Ecto neural progenitor cell (in vitro differentiated cells): ENCODE data around the gene BCDIN3D.
"Not testable (repeated sequence)": the region's sequence is repeated elsewhere in the genome, so short reads cannot be mapped to it uniquely, and the experiment has no call there.

ENCODE experiments used
- DNase-seq: peaks from one replicate; pipeline ENCODE4 v3.0.0-alpha.2; 2018; ENCODE audit warnings: low spot score

BCDIN3D gene

GRCh38 chr12:49842519-49843352, at the start of gene BCDIN3D:
Gene BCDIN3D (minus strand): TSS chr12:49843106. CDS start chr12:49843087, 19 bp downstream.
- peak; percentile 94 for DNase-seq

- DNase-seq: no peak
Observed at GRCh38 chr12:49892084-49892731, 49.3 kb upstream of the BCDIN3D start.

- DNase-seq: no peak
Observed at GRCh38 chr12:49891476-49891875, 48.6 kb upstream of the BCDIN3D start.

GRCh38 chr12:49891012-49891411, 48.1 kb upstream of the BCDIN3D start:
- DNase-seq: no peak

GRCh38 chr12:49890096-49890461, 47.2 kb upstream of the BCDIN3D start:
- DNase-seq: no peak

GRCh38 chr12:49889361-49890095, 46.6 kb upstream of the BCDIN3D start:
- DNase-seq: no peak

- no peak for DNase-seq
Observed at GRCh38 chr12:49888461-49889151, 45.7 kb upstream of the BCDIN3D start.

- DNase-seq: no peak
Observed at GRCh38 chr12:49887536-49888401, 44.9 kb upstream of the BCDIN3D start.

GRCh38 chr12:49887091-49887490, 44.2 kb upstream of the BCDIN3D start:
- no peak for DNase-seq

- DNase-seq: no peak
Observed at GRCh38 chr12:49885663-49886461, 43.0 kb upstream of the BCDIN3D start.

GRCh38 chr12:49885118-49885517, 42.2 kb upstream of the BCDIN3D start:
- no peak for DNase-seq

- DNase-seq: peak; percentile 77
Observed at GRCh38 chr12:49882851-49883464, 40.1 kb upstream of the BCDIN3D start.

GRCh38 chr12:49882248-49882850, 39.4 kb upstream of the BCDIN3D start:
- no peak for DNase-seq

GRCh38 chr12:49881415-49882247, 38.7 kb upstream of the BCDIN3D start:
- DNase-seq: no peak

GRCh38 chr12:49880756-49881414, 38.0 kb upstream of the BCDIN3D start:
- DNase-seq: no peak

GRCh38 chr12:49879065-49879464, 36.2 kb upstream of the BCDIN3D start:
- not testable (repeated sequence) for DNase-seq

GRCh38 chr12:49878021-49878420, 35.1 kb upstream of the BCDIN3D start:
- no peak for DNase-seq

- DNase-seq: no peak
Observed at GRCh38 chr12:49877066-49877465, 34.2 kb upstream of the BCDIN3D start.
